Loucy (cell line): Measurements from ENCODE around the gene SUSD2.
A peak's percentile ranks its signal among the peaks of the same experiment; 100 is the strongest.

ENCODE experiments used
- H2AFZ ChIP-seq: fragments of 200-600 bp; sonication (generic); 2 replicates; pipeline ENCODE4 v1.6.0; 2016; ENCODE audit warnings: antibody characterized with exemption, mild to moderate bottlenecking, low read length, moderate library complexity
- H3F3A ChIP-seq: fragments of 200-600 bp; 2 replicates; pipeline ENCODE4 v1.6.0; 2016; ENCODE audit warnings: antibody characterized with exemption, low read depth, mild to moderate bottlenecking
- H3K27me3 ChIP-seq: fragments of 200-600 bp; sonication (generic); 2 replicates; pipeline ENCODE4 v1.6.1; 2014; ENCODE audit warnings: low read length, mild to moderate bottlenecking; ENCODE audit not compliant: insufficient read depth, poor library complexity, severe bottlenecking
- H3K36me3 ChIP-seq: fragments of 200-600 bp; sonication (generic); 2 replicates; pipeline ENCODE4 v1.6.1; 2016; ENCODE audit warnings: low read length; ENCODE audit not compliant: insufficient read depth
- H3K4me1 ChIP-seq: fragments of 200-600 bp; sonication (generic); 2 replicates; pipeline ENCODE4 v1.5.1; 2014; ENCODE audit warnings: low read length, mild to moderate bottlenecking; ENCODE audit not compliant: insufficient read depth, poor library complexity, severe bottlenecking
- H3K4me2 ChIP-seq: fragments of 200-600 bp; sonication (generic); 2 replicates; pipeline ENCODE4 v1.6.0; 2014; ENCODE audit warnings: antibody characterized with exemption, low read length, low read depth, mild to moderate bottlenecking; ENCODE audit not compliant: poor library complexity, severe bottlenecking
- H3K4me3 ChIP-seq: fragments of 200-600 bp; sonication (generic); 2 replicates; pipeline ENCODE4 v1.5.1; 2014; ENCODE audit warnings: low read length, mild to moderate bottlenecking, mixed read lengths; ENCODE audit not compliant: poor library complexity, severe bottlenecking
- H3K79me2 ChIP-seq: fragments of 200-600 bp; sonication (generic); 2 replicates; pipeline ENCODE4 v1.6.1; 2014; ENCODE audit warnings: low read length; ENCODE audit not compliant: insufficient read depth
- H3K9ac ChIP-seq: fragments of 200-600 bp; sonication (generic); 2 replicates; pipeline ENCODE4 v1.6.0; 2014; ENCODE audit warnings: mild to moderate bottlenecking, low read depth, low read length, moderate library complexity; ENCODE audit not compliant: poor library complexity, severe bottlenecking
- H3K9me2 ChIP-seq: fragments of 200-600 bp; sonication (generic); replicated peaks from 2 replicates; pipeline ENCODE4 v1.6.1; 2016; ENCODE audit warnings: low read depth, low read length, mixed read lengths
- H3K9me3 ChIP-seq: fragments of 200-600 bp; sonication (generic); 2 replicates; pipeline ENCODE4 v1.6.1; 2014; ENCODE audit warnings: mild to moderate bottlenecking, antibody characterized with exemption, low read length, low read depth; ENCODE audit not compliant: insufficient read depth
- H4K20me1 ChIP-seq: fragments of 200-600 bp; sonication (generic); 2 replicates; pipeline ENCODE4 v1.6.0; 2014; ENCODE audit warnings: antibody characterized with exemption, low read length, mild to moderate bottlenecking; ENCODE audit not compliant: insufficient read depth, poor library complexity, severe bottlenecking
- EZH2phosphoT487 ChIP-seq: fragments of 200-600 bp; IDR thresholded peaks from 2 replicates; pipeline ENCODE4 v1.6.1; 2018; ENCODE audit warnings: antibody characterized with exemption, mild to moderate bottlenecking, moderate library complexity, borderline replicate concordance
- TF ChIP-seq, protein P1 (sequence below): fragments of 200-600 bp; sonication (generic); conservative IDR thresholded peaks from 2 replicates; pipeline ENCODE4 v1.5.1; 2014; ENCODE audit warnings: mild to moderate bottlenecking, antibody characterized with exemption, low read length

The SUSD2 gene

GRCh38 chr22:24191893-24192292, 10.6 kb downstream of the SUSD2 start:
- H4K20me1 ChIP-seq: no peaks in the 10 kb centered on the region
- no peak overlapping the region for H3K9ac ChIP-seq
- H3K4me1 ChIP-seq: no peaks in the 10 kb centered on the region

DNA sequence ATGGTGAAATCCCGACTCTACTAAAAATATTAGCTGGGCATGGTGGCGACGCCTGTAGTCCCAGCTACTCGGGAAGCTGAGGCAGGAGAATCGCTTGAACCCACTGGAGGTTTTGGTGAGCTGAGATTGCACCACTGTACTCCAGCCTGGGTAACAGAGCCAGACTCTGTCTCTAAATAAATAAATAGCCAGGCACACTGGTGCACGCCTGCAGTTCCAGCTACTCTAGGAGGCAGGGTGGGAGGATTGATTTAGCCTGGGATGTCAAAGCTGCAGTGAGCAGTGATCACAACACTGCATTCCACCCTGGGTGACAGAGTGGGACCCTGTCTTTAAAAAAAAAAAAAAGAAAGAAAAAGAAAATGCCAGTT, 17.4 kb downstream of the SUSD2 start:
- no peak overlapping the region for H2AFZ ChIP-seq
- no peak for TF ChIP-seq EZH2phosphoT487
- TF ChIP-seq, protein P1, sequence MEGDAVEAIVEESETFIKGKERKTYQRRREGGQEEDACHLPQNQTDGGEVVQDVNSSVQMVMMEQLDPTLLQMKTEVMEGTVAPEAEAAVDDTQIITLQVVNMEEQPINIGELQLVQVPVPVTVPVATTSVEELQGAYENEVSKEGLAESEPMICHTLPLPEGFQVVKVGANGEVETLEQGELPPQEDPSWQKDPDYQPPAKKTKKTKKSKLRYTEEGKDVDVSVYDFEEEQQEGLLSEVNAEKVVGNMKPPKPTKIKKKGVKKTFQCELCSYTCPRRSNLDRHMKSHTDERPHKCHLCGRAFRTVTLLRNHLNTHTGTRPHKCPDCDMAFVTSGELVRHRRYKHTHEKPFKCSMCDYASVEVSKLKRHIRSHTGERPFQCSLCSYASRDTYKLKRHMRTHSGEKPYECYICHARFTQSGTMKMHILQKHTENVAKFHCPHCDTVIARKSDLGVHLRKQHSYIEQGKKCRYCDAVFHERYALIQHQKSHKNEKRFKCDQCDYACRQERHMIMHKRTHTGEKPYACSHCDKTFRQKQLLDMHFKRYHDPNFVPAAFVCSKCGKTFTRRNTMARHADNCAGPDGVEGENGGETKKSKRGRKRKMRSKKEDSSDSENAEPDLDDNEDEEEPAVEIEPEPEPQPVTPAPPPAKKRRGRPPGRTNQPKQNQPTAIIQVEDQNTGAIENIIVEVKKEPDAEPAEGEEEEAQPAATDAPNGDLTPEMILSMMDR: no peak
- H3K36me3 ChIP-seq: no peaks in the 10 kb centered on the region
- no peaks in the 10 kb centered on the region for H3K79me2 ChIP-seq
- H3K27me3 ChIP-seq: no peaks in the 10 kb centered on the region
- H3K4me2 ChIP-seq: no peak overlapping the region
- H3F3A ChIP-seq: no peaks in the 10 kb centered on the region
- peaks cover 4% of the 10 kb centered on the region for H3K4me1 ChIP-seq
- no peak overlapping the region for H3K4me3 ChIP-seq
- no peaks in the 10 kb centered on the region for H3K9me3 ChIP-seq
- H3K9ac ChIP-seq: no peak overlapping the region
- H3K9me2 ChIP-seq: no peaks in the 10 kb centered on the region
- no peaks in the 10 kb centered on the region for H4K20me1 ChIP-seq

More at GRCh38 chr22:24191893-24192292, 10.6 kb downstream of the SUSD2 start:
- Histone ChIP-seq H2AFZ (no peak overlapping the region), H3K9me2 (no peaks in the 10 kb centered on the region), H3K4me2 (no peak overlapping the region), H3K27me3 (no peaks in the 10 kb centered on the region), H3K36me3 (no peaks in the 10 kb centered on the region), H3K79me2 (no peaks in the 10 kb centered on the region), H3K9me3 (no peaks in the 10 kb centered on the region), H3F3A (no peaks in the 10 kb centered on the region), H3K4me3 (no peak overlapping the region)
- TF ChIP-seq EZH2phosphoT487: no peak
- TF ChIP-seq, protein P1: no peak

DNA sequence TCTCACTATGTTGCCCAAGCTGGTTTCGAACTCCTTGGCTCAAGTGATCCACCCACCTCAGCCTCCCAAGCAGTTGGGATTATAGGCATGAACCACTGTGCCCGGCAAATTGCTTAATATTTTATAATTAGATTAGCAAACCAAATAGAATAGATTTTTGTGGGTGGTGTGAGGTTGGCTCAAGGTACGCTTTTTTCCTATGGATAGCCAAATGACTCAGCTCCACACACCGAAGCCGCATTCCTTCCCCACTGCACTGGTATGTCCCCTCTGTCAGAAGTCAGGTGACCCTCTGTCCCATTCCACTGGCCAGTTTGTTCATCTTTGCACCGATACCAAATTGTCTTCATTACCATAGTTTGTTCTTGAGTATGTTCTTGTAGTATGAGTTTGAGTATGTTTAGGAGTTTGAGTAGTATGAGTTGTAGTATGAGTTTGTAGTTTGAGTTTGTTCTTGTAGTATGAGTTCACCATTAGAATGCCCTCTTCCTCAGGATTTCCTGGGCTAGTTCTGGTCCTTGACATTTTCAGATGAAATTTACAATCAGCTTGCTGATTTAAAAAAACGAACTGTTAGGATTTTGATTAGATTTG, 19.4 kb downstream of the SUSD2 start:
- Histone ChIP-seq H3K27me3 (no peaks in the 10 kb centered on the region), H3K9me2 (no peaks in the 10 kb centered on the region), H3K36me3 (no peaks in the 10 kb centered on the region), H3F3A (no peaks in the 10 kb centered on the region; the same call in 1 of the 2 replicates), H3K4me3 (no peak overlapping the region), H3K9me3 (no peaks in the 10 kb centered on the region), H4K20me1 (no peaks in the 10 kb centered on the region), H3K79me2 (no peaks in the 10 kb centered on the region), H2AFZ (peak overlapping the region; percentile 46; the same call in 1 of the 2 replicates), H3K4me1 (peaks cover 9% of the 10 kb centered on the region), H3K4me2 (no peak overlapping the region), H3K9ac (no peak overlapping the region)
- no peak for TF ChIP-seq EZH2phosphoT487
- TF ChIP-seq, protein P1: no peak
